HL-60 (cell line): ENCODE data around the gene ARRB1.

Experiments
- DNase-seq, 2 experiments: peaks; one replicate each; pipeline ENCODE4 v3.0.0-alpha.2; 2010 to 2020; ENCODE audit warnings: low read depth in 1 of 2, low spot score in 1 of 2
- H3K27ac ChIP-seq: fragments of 250-450 bp; sonication (Bioruptor Pico); replicated peaks from 2 replicates; pipeline ENCODE4 v1.5.1; 2020; ENCODE audit warnings: mild to moderate bottlenecking, moderate library complexity
- H3K27me3 ChIP-seq: fragments of 250-450 bp; sonication (Bioruptor Pico); 2 replicates; pipeline ENCODE4 v1.5.1; 2021; ENCODE audit warnings: mild to moderate bottlenecking, moderate library complexity; ENCODE audit not compliant: insufficient read depth, poor library complexity, severe bottlenecking
- H3K4me3 ChIP-seq: replicated peaks from 2 replicates; pipeline ENCODE4 v1.5.1; 2011; ENCODE audit warnings: mild to moderate bottlenecking, control low read depth, low read length; ENCODE audit not compliant: insufficient read depth
- CTCF ChIP-seq: IDR thresholded peaks from one replicate; pipeline ENCODE4 v1.5.1; 2011; ENCODE audit warnings: low read length, control low read depth, inconsistent platforms; ENCODE audit not compliant: insufficient read depth
- GABPA ChIP-seq: IDR thresholded peaks from 2 replicates; pipeline ENCODE4 v1.6.1; 2012; ENCODE audit warnings: low read depth
- POLR2AphosphoS5 ChIP-seq: IDR thresholded peaks from 2 replicates; pipeline ENCODE4 v1.6.1; 2012; ENCODE audit warnings: low read depth
- REST ChIP-seq: IDR thresholded peaks from 2 replicates; pipeline ENCODE4 v1.6.1; 2012; ENCODE audit warnings: low read depth; ENCODE audit not compliant: insufficient replicate concordance
- SPI1 ChIP-seq: IDR thresholded peaks from 2 replicates; pipeline ENCODE4 v1.6.1; 2012; ENCODE audit warnings: low read depth, mild to moderate bottlenecking, borderline replicate concordance

ARRB1 gene

GRCh38 chr11:75262961-75263852, 88.3 kb downstream of the ARRB1 start:
- H3K27me3 ChIP-seq, result no peaks in the 10 kb centered on the region
- no peak for DNase-seq
- H3K27ac ChIP-seq, result peak overlapping the region; percentile 72
- TF ChIP-seq CTCF (no peak), GABPA (no peak), REST (no peak), SPI1 (no peak), POLR2AphosphoS5 (0 out of 2 replicates have a peak, but pooled peaks have one; percentile 6)
- H3K4me3 ChIP-seq, result no peak overlapping the region

GRCh38 chr11:75262436-75262835, 89.0 kb downstream of the ARRB1 start:
- TF ChIP-seq SPI1, result no peak
- no peak for TF ChIP-seq CTCF
- no peak for TF ChIP-seq POLR2AphosphoS5
- no peak for TF ChIP-seq REST
- TF ChIP-seq GABPA, result no peak

GRCh38 chr11:75261902-75262361, 89.5 kb downstream of the ARRB1 start:
- no peak for DNase-seq

More at GRCh38 chr11:75262436-75262835, 89.0 kb downstream of the ARRB1 start:
- H3K27me3 ChIP-seq, result no peaks in the 10 kb centered on the region
- H3K4me3 ChIP-seq, result no peak overlapping the region
- no peak for DNase-seq
- H3K27ac ChIP-seq, result no peak overlapping the region

More at GRCh38 chr11:75261902-75262361, 89.5 kb downstream of the ARRB1 start:
- no peak overlapping the region for H3K4me3 ChIP-seq
- H3K27ac ChIP-seq, result no peak overlapping the region; the same call in 1 of the 2 replicates
- H3K27me3 ChIP-seq, result no peaks in the 10 kb centered on the region
- TF ChIP-seq POLR2AphosphoS5 (no peak), GABPA (no peak), REST (no peak), SPI1 (no peak), CTCF (no peak)
